PC-9 (cell line): ENCODE measurements around the gene C3orf80. TPM values are rescaled to one million over a fixed set of nuclear protein-coding genes. Genes with fewer than 3 reads are reported as not detected.

ENCODE experiments used
- BruUV-seq: library from RNA; stranded (reverse); fragments of 400-500 nt; replicated peaks from 2 replicates; lab custom pipeline; 2021; lab: Mats Ljungman, UMichigan
- CTCF ChIA-PET: fragments of 300-600 bp; sonication (Branson Sonifier 250); formaldehyde crosslinking; loops from one replicate; lab custom pipeline; 2022; ENCODE audit warnings: antibody characterized with exemption; lab: Charles Lee
- POLR2A ChIA-PET: fragments of 300-600 bp; sonication (Branson Sonifier 250); formaldehyde crosslinking; loops from one replicate; lab custom pipeline; 2022; ENCODE audit warnings: antibody characterized with exemption; ENCODE audit not compliant: unreplicated experiment; lab: Charles Lee
- DNase-seq, 2 experiments: peaks; one replicate each; pipeline versions ENCODE4 v3.0.0 to v3.0.0-alpha.2; 2015 to 2022; ENCODE audit warnings: mixed read lengths in 1 of 2
- H2AFZ ChIP-seq: fragments of 200-600 bp; sonication (generic); 2 replicates; pipeline ENCODE4 v1.8.1; 2017; ENCODE audit warnings: antibody characterized with exemption
- H3F3A ChIP-seq: fragments of 200-600 bp; sonication (generic); 2 replicates; pipeline ENCODE4 v1.8.1; 2017; ENCODE audit warnings: antibody characterized with exemption, mild to moderate bottlenecking, low read depth; ENCODE audit not compliant: insufficient read depth
- H3K27ac ChIP-seq: fragments of 200-600 bp; sonication (generic); 2 replicates; pipeline ENCODE4 v1.6.1; 2016; ENCODE audit warnings: mixed run types
- H3K27me3 ChIP-seq: fragments of 200-600 bp; sonication (generic); 2 replicates; pipeline ENCODE4 v1.6.1; 2016; ENCODE audit warnings: low read depth, mixed run types; ENCODE audit not compliant: insufficient read depth
- H3K36me3 ChIP-seq: fragments of 200-600 bp; sonication (generic); 2 replicates; pipeline ENCODE4 v1.6.1; 2016; ENCODE audit warnings: low read depth, mixed run types
- H3K4me1 ChIP-seq: fragments of 200-600 bp; sonication (generic); replicated peaks from 2 replicates; pipeline ENCODE4 v1.6.1; 2016; ENCODE audit warnings: mixed run types; ENCODE audit not compliant: insufficient read depth
- H3K4me2 ChIP-seq: fragments of 200-600 bp; sonication (generic); 2 replicates; pipeline ENCODE4 v1.6.1; 2017; ENCODE audit warnings: mixed run types
- H3K4me3 ChIP-seq: fragments of 200-600 bp; sonication (generic); 2 replicates; pipeline ENCODE4 v1.6.1; 2016; ENCODE audit warnings: mixed run types
- H3K79me2 ChIP-seq: fragments of 200-600 bp; sonication (generic); 2 replicates; pipeline ENCODE4 v1.6.1; 2017; ENCODE audit warnings: low read depth, mixed run types
- H3K9me2 ChIP-seq: fragments of 200-600 bp; sonication (generic); 2 replicates; pipeline ENCODE4 v1.8.1; 2017; ENCODE audit warnings: mild to moderate bottlenecking; ENCODE audit not compliant: insufficient read depth
- H3K9me3 ChIP-seq: fragments of 200-600 bp; sonication (generic); 2 replicates; pipeline ENCODE4 v1.8.1; 2016; ENCODE audit warnings: low read depth; ENCODE audit not compliant: insufficient read depth
- H4K20me1 ChIP-seq: fragments of 200-600 bp; sonication (generic); 2 replicates; pipeline ENCODE4 v1.8.1; 2017; ENCODE audit not compliant: insufficient read depth
- EZH2 ChIP-seq: fragments of 200-600 bp; sonication (generic); IDR thresholded peaks from 2 replicates; pipeline ENCODE4 v1.8.0; 2017; ENCODE audit warnings: antibody characterized with exemption, low read depth
- intact Hi-C: fragments of 100-400 bp; cut with micrococcal nuclease; formaldehyde crosslinking; loops from one replicate; pipeline ENCODE4 v1.10.0; 2022; ENCODE audit not compliant: unreplicated experiment
- total RNA-seq: library from RNA; stranded (reverse); gene quantifications from 2 replicates; pipeline ENCODE4 v1.2.3, GENCODE V29; 2021
- TF ChIP-seq, protein P1 (sequence below): fragments of 200-600 bp; sonication (generic); conservative IDR thresholded peaks from 2 replicates; pipeline ENCODE4 v1.6.1; 2017; ENCODE audit warnings: mixed run types, antibody characterized with exemption, mild to moderate bottlenecking, moderate library complexity

Gene C3orf80
- total RNA-seq, 1 experiment from 2014 or later: not detected

GRCh38 chr3:160257606-160258005 lies 32.4 kb downstream of the C3orf80 start:
- Histone ChIP-seq H3K79me2 (no peaks in the 10 kb centered on the region), H3K9me3 (no peaks in the 10 kb centered on the region), H3K4me1 (0 out of 2 replicates have a peak, but pooled peaks cover 5% of the 10 kb centered on the region), H3K4me3 (no peak overlapping the region), H4K20me1 (no peaks in the 10 kb centered on the region), H3K4me2 (no peak overlapping the region), H3K9me2 (no peaks in the 10 kb centered on the region), H3K27ac (no peak overlapping the region), H3K27me3 (no peaks in the 10 kb centered on the region), H3F3A (no peaks in the 10 kb centered on the region), H3K36me3 (no peaks in the 10 kb centered on the region), H2AFZ (no peak overlapping the region)
- CTCF ChIA-PET: no interaction called here
- POLR2A ChIA-PET: no interaction called here
- no peak for DNase-seq
- no TSS peak for BruUV-seq
- intact Hi-C loops: no loop called here
- TF ChIP-seq, protein P1, sequence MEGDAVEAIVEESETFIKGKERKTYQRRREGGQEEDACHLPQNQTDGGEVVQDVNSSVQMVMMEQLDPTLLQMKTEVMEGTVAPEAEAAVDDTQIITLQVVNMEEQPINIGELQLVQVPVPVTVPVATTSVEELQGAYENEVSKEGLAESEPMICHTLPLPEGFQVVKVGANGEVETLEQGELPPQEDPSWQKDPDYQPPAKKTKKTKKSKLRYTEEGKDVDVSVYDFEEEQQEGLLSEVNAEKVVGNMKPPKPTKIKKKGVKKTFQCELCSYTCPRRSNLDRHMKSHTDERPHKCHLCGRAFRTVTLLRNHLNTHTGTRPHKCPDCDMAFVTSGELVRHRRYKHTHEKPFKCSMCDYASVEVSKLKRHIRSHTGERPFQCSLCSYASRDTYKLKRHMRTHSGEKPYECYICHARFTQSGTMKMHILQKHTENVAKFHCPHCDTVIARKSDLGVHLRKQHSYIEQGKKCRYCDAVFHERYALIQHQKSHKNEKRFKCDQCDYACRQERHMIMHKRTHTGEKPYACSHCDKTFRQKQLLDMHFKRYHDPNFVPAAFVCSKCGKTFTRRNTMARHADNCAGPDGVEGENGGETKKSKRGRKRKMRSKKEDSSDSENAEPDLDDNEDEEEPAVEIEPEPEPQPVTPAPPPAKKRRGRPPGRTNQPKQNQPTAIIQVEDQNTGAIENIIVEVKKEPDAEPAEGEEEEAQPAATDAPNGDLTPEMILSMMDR: no peak
- TF ChIP-seq EZH2: no peak

- Histone ChIP-seq H3K36me3 (no peaks in the 10 kb centered on the region), H4K20me1 (no peaks in the 10 kb centered on the region), H2AFZ (no peak overlapping the region), H3K79me2 (no peaks in the 10 kb centered on the region), H3K4me2 (no peak overlapping the region), H3K9me2 (no peaks in the 10 kb centered on the region), H3K27ac (no peak overlapping the region), H3F3A (no peaks in the 10 kb centered on the region), H3K9me3 (no peaks in the 10 kb centered on the region), H3K4me3 (no peak overlapping the region), H3K4me1 (0 out of 2 replicates have a peak, but pooled peaks cover 5% of the 10 kb centered on the region), H3K27me3 (no peaks in the 10 kb centered on the region)
- POLR2A ChIA-PET: no interaction called here
- DNase-seq: no peak
- TF ChIP-seq, protein P1: no peak
- TF ChIP-seq EZH2: no peak
- intact Hi-C loops: no loop called here
- CTCF ChIA-PET: no interaction called here
- no TSS peak for BruUV-seq
Observed at GRCh38 chr3:160259589-160259988, 34.4 kb downstream of the C3orf80 start.

GRCh38 chr3:160260587-160261270 lies 35.5 kb downstream of the C3orf80 start:
- Histone ChIP-seq H4K20me1 (no peaks in the 10 kb centered on the region), H3K27me3 (no peaks in the 10 kb centered on the region), H3K9me2 (no peaks in the 10 kb centered on the region), H3K4me1 (0 out of 2 replicates have a peak, but pooled peaks cover 5% of the 10 kb centered on the region), H3K9me3 (no peaks in the 10 kb centered on the region), H3K27ac (no peak overlapping the region), H3K4me2 (no peak overlapping the region), H3F3A (no peaks in the 10 kb centered on the region), H3K4me3 (no peak overlapping the region), H3K36me3 (no peaks in the 10 kb centered on the region), H3K79me2 (no peaks in the 10 kb centered on the region), H2AFZ (no peak overlapping the region)
- intact Hi-C loops: no loop called here
- ChIA-PET POLR2A (no interaction called here), CTCF (no interaction called here)
- TF ChIP-seq, protein P1: no peak
- TF ChIP-seq EZH2: no peak
- DNase-seq: no peak
- BruUV-seq: no TSS peak
